Measurements from ENCODE around the gene SLC25A12. TPM values are rescaled to one million over a fixed set of nuclear protein-coding genes. Genes with fewer than 3 reads are reported as not detected.
"Not testable (repeated sequence)": the region's sequence is repeated elsewhere in the genome, so short reads cannot be mapped to it uniquely, and the experiment has no call there.

SLC25A12 gene, protein sequence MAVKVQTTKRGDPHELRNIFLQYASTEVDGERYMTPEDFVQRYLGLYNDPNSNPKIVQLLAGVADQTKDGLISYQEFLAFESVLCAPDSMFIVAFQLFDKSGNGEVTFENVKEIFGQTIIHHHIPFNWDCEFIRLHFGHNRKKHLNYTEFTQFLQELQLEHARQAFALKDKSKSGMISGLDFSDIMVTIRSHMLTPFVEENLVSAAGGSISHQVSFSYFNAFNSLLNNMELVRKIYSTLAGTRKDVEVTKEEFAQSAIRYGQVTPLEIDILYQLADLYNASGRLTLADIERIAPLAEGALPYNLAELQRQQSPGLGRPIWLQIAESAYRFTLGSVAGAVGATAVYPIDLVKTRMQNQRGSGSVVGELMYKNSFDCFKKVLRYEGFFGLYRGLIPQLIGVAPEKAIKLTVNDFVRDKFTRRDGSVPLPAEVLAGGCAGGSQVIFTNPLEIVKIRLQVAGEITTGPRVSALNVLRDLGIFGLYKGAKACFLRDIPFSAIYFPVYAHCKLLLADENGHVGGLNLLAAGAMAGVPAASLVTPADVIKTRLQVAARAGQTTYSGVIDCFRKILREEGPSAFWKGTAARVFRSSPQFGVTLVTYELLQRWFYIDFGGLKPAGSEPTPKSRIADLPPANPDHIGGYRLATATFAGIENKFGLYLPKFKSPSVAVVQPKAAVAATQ
- 17.9 and 18.3 TPM in 2 replicates for total RNA-seq

DNA sequence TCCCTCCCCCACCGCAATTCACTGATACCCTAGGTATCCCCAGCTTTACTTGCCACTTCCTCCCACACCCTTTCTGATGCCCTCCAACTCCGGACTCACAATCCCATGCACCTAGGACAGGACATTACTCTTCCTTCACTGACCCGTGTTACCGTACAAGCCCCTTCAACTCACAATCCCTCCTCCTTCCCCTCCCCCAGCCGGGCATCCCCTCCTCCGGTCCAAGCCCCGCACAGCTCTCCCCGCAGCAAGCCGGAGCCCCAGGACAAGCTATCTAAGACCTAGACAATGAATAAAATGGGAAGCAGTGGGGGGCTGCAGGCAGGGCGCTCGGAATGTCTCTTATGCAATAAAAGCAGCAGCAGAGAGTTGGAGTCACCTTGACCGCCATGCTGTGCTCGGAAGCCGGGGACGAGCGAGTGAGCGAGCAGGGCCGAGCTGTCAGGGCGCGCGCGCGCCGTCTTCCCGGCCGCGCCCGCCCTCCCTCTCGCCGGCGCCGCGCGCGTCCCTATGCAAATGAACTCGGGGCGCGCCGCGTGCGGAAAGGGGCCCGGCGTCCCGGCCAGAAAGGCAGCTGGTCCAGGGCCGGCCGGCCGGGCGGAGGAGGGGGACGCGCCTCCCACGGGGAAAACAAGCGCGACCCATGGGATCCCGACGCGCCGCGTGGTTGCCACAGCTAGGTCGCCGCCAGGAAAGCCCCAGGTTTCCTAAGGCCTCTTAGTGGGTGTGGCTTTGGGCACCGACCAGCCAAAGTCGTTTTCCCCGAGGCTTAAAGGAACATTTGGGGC lies at the start of gene SLC25A12:
Gene SLC25A12, minus strand, starts transcription at position 421 of the 788 bp plus-strand sequence. Its CDS starts 30 bp downstream, at position 391.
- DNase-seq (ENCODE audit: low read depth, low spot score): peak; percentile 43

DNA sequence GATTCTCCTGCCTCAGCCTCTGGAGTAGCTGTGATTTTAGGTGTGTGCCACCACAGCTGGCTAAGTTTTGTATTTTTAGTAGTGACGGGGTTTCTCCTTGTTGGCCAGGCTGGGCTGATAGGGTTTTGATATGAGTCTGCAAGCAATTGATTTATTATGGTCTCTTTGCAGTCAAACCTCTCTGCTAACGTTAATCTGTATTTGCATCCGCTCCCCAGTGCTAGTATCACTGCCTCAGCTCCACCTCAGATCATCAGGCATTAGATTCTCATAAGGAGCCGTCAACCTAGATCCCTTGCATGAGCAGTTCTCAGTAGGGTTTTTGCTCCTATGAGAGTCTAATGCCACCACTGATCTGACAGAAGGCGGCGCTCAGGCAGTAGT lies 47.3 kb upstream of the SLC25A12 start:
- DNase-seq (ENCODE audit: low read depth, low spot score): no peak

DNA sequence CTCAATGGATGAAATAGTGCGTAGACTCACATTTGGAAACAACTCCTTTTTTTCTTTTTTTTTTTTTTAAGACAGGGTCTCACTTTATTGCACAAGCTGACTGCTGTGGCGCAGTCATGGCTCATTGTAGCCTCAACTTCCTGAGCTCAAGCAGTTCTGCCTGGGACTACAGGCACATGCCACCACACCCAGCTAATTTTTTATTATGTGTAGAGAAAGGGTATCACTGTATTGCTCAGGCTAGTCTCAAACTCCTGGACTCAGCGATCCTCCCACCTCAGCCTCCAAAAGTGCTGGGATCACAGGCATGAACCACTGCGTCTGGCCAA lies 45.7 kb upstream of the SLC25A12 start:
- DNase-seq (ENCODE audit: low read depth, low spot score): no peak

DNA sequence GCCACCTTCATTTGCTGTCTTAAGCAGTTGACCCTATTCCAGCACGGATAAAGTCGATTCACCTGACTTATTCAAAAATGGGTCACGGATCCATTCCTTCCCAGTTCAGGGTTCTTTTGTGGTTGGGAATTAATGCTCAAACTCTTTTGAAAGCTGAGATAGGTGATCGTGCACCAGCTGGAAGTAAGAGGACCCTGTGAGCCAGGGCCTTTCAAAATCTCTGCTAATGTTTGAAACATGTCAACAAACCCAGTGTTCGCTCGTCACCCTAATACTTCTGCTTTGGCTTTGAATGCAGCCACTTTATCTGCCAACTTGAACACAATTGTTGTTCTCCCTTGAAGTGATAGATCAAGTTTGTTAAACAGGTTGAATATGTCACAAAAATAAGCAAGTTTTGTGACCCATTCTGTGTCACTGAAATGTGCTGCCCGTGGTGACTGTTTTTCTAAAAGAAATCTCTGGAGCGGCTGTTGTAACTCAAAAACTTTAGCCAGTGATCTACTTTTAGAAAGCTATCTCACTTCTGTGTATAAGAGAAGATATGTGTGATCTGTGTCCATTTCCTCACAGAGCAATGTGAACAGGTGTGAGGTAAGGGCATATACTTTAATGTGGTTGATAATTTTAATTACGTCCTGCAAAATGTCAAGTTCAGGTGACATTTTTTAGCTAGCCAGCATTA lies 45.2 kb upstream of the SLC25A12 start:
- DNase-seq (ENCODE audit: low read depth, low spot score): no peak

DNA sequence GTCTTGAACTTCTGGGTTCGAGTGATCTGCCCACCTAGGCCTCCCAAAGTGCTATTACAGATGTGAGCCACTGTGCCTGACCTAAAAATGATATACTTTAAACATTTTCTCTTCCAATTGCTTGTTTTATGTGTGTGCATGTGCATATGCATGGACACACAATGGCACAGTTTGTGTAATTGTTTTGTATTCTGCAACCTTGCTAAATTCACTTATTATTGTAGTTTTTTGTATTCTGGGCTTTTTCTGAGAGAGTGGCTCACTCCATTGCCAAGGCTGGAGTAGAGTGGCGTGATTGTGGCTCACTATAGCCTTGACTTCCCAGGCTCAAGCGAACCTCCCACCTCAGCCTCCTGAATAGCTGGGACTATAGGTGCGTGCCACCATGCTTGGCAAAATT lies 36.3 kb upstream of the SLC25A12 start:
- DNase-seq (ENCODE audit: low read depth, low spot score): no peak

DNA sequence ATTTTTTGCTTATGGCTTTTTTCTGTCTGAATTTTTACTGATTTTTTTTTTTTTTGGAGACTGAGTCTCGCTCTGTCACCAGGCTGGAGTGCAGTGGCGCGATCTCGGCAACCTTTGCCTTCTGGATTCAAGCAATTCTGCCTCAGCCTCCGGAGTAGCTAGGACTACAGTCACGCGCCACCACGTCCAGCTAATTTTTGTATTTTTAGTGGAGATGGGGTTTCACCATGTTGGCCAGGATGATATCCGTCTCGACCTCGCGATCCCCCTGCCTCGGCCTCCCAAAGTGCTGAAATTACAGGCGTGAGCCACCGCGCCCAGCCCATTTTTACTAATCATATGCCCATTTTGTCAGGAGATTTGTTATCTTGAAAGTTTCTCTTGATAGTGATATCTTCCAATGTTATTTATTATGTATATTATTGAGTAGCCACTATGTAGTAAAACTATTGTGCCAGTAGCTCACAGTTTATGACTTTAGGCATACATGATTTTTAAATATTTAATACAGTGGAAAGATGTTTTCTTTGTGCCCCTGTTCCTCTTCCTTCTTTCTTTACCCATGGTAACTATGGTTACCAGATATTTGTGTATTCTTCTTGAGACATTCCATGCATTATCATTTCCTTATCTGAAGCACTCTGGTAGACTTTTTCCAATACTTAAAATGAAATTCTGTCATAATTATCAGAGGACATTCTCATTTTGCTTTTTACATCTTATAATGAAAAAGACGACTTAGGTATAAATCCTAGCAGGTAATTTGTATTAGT lies 30.3 kb upstream of the SLC25A12 start:
- no peak for DNase-seq (ENCODE audit: low read depth, low spot score)

DNA sequence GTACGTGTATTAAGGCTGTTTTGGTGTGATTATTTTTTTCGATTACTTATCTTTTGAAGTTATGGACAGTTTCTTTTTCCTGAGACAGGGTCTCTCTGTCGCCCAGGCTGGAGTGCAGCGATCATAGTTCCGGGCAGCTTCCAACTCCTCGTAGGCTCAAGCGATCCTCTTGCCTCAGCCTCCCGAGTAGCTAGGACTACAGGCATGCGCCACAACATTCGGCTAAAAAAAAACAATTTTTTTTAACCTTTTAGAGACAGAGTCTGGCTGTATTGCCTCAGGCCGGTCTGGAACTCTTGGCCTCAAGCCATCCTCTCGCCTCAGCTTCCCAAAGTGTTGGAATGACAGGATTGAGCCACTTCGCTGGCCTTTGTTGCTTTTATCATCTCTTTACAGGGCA lies 29.2 kb upstream of the SLC25A12 start:
- no peak for DNase-seq (ENCODE audit: low read depth, low spot score)

DNA sequence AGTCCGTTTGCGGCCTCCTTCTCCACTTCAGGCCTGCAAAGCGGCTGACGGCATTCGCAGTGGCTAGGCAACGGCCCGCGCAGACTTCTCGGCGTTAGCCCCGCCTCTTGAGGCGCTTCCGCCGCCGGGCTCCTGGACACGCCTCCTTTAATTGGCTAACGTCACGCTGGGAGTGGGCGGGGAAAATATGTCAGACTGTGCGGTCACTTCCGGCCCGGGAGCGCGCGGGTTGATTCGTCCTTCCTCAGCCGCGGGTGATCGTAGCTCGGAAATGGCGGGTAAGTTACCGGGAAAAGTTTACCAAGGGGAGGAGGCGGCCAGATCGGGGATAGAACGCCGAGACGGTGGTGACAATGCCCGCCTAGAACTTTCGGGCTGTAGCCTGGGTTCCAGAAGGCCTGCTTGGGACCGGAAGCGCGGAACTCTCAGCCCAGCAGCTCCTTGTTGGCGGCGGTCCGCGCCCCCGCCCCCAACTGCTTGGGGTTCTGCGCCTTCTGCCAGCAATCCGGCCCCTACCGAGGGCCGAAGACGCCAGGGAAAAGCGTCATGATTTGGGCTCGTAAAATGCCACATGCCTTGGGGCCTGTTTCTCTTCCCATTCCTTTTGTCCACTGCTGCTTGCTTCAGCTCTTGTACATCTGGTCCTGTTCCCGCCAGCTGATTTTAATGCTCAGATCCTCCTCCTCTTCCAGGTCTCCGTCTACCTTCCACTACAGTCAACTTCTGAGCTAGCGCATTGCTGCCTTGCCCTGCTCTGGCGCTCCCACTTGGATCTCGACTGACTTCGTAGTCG lies 28.4 kb upstream of the SLC25A12 start, which contains the start of gene HAT1:
Gene HAT1, plus strand, starts transcription at position 232 of the 793 bp plus-strand sequence. Its CDS starts 40 bp downstream, at position 272.
- DNase-seq (ENCODE audit: low read depth, low spot score): peak; percentile 91

DNA sequence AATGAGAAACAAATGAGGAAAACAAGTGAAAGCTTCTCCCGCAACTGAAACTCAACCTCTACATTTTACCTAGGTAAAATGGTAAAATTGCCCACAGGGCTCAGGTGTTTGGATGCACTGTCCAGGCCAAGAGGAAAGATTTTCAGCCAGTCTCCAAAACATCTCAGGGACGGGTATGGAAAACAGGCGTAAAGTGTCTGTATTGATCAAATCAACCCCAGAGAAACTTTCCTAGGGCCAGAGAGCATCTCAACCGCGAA lies 27.9 kb upstream of the SLC25A12 start:
- DNase-seq (ENCODE audit: low read depth, low spot score): no peak

DNA sequence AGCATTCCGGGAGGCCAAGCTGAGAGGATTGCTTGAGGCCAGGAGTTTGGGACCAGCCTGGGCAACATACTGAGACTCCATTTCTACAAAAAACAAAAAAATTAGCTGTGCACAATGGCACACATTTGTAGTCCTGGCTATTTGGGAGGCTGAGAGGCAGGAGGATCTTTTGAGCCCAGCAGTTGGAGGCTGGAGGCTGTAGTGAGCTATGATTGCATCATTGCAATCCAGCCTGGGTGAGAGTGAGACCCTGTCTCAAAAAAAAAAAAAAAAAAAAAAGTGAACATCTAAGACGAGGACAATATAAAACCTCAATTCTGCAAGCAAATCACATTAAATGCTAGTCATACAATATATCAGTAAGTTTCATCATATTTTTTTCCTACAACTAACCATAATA lies 25.4 kb upstream of the SLC25A12 start:
- no peak for DNase-seq (ENCODE audit: low read depth, low spot score)

DNA sequence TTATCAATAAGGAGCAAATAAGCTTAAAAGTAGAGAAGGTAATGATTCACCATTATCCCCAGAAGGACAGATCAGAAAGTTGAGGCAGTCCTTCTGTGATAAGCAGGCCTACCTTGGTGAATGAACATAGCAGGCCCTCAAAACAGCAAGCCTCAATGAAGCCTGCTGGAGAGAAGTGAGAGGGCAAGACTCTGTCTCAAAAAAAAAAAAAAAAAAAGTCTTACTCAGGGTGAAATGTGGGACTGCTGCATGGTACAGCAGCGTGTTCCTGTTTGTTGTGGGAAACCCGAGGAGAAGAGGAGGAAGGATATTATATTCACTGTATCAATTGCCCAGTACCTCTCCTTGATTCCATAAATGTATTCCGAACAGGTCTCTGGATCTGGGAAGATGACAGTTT lies 19.5 kb upstream of the SLC25A12 start:
- DNase-seq (ENCODE audit: low read depth, low spot score): no peak

DNA sequence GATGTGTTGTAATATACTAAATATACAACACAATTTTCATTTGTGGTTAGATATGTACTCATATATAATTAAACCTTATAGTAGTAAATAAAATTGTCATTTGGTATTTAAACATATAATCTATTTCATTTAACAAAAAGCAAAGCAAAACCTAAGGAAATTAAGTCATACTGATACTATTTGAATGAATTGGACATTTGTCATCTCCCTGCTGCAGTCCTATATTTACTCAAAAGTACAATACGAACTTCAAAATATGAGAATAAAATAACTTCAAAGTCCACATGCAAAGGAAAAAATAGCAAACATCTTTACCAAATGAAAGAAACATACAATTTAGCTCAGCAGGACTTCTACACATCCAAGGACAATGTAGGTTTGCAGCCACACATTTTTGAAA lies 16.4 kb upstream of the SLC25A12 start:
- no peak for DNase-seq (ENCODE audit: low read depth, low spot score)

DNA sequence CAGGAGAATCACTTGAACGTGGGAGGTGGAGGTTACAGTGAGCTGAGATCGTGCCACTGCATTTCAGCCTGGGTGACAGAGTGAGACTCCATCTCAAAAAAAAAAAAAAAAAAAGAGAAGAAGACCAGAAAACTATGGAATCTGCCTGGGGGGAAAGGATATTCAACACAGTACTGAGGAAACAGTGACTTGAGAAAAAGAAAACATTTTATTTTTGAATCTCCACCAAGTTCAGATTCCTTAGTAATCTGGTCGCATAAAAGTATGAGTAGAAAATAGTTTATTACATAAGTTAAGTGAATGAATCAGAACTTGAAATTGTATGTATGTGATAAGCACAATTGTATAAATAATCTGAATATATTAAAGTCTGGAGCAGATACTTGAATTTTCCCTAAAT lies 15.2 kb upstream of the SLC25A12 start:
- no peak for DNase-seq (ENCODE audit: low read depth, low spot score)

DNA sequence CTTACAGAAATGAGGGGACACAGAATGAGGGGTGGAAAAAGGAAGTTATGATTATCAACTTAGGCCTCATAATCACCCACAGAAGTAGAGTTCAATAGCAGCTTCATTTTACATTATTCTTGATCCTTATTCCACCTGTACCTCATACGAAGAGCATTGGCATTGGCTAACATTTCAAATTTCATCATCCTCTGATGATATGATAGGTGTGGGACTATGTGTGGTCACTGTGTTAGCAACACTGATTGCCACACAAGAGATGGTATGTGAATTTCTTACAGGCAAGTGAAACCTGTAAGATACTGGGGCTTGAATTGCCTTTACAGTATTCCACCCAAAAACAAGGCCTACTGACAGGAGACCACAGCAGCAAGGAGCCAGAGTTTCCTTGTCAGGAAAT lies 14.2 kb upstream of the SLC25A12 start:
- DNase-seq (ENCODE audit: low read depth, low spot score): no peak

DNA sequence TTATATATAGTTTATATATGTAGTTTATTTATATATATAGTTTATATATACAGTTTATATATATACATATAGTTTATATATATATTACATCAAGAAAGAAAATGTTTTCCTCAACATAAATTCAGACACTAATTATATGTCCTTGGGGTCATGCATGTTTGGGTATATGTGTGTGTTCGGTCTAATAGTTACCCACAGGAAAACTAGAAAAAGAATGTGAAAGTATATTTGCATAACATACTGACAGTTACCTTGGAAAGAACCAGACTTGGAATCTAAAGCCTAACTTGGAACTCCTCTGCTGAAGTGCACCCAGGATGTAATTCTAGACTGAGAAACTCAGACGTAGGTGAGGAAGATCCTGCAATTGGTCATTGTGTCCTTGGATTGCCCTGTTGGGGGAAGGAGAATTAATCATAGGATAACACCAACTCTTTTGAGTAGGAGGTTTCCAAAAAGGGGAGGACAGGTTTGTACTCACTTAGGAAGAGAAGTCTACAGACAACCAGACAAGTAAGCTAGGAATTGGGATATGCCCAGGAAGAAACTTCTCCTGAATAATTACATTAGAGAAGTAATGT lies 8.9 kb upstream of the SLC25A12 start:
- DNase-seq (ENCODE audit: low read depth, low spot score): no peak

DNA sequence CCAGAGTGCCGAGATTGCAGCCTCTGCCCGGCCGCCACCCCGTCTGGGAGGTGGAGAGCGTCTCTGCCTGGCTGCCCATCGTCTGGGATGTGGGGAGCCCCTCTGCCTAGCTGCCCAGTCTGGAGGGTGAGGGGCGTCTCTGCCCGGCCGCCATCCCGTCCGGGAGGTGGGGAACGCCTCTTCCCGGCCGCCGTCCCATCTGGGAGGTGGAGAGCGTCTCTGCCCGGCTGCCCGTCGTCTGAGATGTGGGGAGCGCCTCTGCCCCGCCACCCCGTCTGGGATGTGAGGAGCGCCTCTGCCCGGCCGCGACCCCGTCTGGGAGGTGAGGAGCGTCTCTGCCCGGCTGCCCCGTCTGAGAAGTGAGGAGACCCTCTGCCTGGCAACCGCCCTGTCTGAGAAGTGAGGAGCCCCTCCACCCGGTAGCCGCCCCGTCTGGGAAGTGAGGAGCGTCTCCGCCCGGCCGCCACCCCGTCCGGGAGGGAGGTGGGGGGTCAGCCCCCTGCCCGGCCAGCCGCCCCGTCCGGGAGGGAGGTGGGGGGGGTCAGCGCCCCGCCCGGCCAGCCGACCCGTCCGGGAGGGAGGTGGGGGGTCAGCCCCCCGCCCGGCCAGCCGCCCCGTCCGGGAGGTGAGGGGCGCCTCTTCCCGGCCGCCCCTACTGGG lies 5.7 kb upstream of the SLC25A12 start:
- DNase-seq (ENCODE audit: low read depth, low spot score): not testable (repeated sequence)

DNA sequence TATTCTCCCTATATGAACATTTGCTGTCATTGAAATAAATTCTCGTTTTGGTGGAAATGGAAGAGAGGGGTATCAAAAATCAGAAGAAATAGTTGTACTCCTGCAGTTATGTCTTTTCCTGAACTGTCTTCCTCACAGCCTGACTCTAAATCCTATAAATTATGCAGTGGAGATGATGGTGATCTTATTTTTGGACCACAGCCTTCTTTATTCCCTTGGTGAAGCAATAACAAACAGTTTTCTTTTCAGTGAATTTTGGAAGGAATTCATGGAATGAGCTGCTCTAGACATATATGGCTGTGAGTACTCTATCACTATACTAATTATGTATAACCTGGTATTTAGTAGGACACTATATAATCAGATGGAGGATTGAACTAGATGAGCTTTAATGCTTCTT lies 1.7 kb upstream of the SLC25A12 start:
- no peak for DNase-seq (ENCODE audit: low read depth, low spot score)

DNA sequence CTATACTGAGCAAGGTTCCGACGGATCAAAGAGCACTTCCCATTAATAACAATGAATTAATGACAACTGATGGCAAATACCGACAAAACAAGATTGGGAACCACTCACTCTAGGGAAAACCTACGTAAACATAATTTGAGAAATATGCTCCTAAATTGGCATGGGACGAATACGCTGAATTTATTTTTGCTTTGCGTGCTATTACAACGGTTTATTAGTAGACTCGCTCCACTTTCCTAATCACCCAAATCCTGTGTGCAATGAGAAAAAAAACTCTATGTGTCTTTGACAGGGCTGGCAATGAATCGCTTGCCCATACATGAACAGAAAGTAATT lies 536 bp upstream of the SLC25A12 start:
- no peak for DNase-seq (ENCODE audit: low read depth, low spot score)

DNA sequence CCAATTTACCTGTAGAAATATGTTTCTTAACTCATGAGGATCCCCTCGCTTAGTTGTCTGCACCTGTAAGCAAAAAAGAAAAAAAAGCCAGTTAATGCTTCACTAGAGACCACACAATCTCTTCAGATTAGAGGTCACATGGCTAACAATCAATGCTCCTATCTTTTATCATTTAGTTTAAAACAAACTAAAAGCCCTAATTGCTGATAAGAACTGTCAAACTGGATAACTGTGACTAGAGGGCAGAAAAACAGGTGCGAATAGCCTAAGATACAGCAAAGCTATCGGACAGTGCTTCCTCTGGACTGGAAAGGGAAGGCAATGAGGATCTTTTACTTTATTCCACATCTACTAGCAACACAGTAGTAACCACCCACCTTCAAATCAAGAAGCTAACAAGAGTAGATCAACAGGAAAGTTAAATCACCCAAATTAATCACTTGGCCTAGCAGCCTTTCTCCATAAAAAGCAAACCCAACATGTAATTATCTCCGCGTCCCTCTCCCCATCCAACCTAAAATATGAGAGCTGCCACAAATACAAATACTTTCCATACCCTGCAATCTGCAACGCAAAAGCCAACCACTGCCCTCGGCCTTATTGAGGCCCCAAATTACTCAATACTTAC lies 734 bp downstream of the SLC25A12 start:
- no peak for DNase-seq (ENCODE audit: low read depth, low spot score)

Data from pulmonary artery endothelial cell (primary cell).